Activated CD4-positive, CD25-positive, alpha-beta regulatory T cell (primary cell): ENCODE results near the gene PPP1R3E.

Experiments used
- DNase-seq, 4 experiments: peaks; one replicate each; lab custom pipeline; 2025; lab: John Stamatoyannopoulos, UW

The PPP1R3E gene

GRCh38 chr14:23248601-23249000, 54.1 kb downstream of the PPP1R3E start:
- DNase-seq, result no peak
